HG03045 (cell line): ENCODE measurements around the gene ENDOU.

Experiments
- ATAC-seq: cut with Tn5 transposase; IDR thresholded peaks from one replicate; pipeline ENCODE4 v1.9.1; 2021; ENCODE audit warnings: mild to moderate bottlenecking, moderate library complexity; ENCODE audit not compliant: unreplicated experiment

ENDOU gene

GRCh38 chr12:47722941-47723631 lies 2.2 kb downstream of the ENDOU start:
- no peak for ATAC-seq

DNA sequence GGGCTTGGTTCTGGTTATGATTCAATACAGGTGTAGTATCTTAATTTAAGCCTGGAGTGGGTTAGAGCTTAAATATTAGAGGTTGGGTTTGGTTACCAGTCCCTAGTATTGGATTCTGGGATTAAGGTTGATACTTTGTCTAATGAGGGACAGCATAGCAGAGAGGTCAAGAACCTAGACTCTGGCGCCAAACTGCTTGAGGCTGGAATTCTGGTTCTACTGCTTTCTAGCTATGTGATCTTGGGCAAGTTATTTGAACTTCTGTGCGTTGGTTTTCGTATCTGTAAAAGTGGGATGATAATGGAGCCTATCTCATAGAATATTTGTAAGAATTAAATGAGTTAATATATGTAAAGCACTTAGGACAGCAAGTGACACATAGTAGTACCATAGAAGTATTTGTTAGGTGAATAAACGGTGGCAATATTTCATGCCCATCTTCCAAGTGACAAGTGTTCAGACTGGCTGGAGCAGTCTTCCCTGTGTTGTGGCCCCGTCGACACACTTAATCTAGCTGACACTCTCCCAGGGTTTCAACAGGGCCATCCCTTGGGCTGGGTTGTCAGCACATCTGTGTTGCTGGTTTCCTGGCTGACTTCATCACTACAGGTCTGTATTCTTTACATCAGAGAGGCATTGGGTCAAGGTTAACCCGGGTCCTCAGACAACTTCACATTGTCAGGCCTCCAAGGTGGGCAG lies 3.0 kb downstream of the ENDOU start:
- ATAC-seq = no peak

DNA sequence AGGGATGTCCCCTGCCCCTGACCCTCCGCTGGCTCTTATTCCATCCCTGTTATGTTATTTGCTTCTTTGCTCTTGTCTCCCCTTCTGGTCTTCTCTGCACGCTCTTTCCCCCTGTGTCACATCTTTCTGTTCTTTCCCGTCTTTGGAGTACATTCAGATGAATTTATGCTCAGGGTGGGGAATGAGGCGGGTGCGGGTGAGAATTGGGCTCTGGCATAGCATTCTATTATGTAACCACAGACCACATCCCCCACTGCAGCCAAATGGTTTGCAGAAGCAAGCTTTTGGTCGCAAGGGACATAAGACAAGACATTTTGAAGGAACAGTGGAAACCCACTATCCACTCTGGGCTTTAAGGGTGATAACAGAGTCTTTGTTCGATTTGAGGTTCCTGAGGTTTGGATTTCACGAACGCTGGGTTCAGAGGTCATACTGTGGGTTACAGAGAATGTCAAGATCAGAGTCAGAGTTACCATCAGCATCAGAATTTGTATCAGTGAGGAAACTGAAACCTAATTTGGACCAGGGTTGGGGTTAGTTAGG lies 3.8 kb downstream of the ENDOU start:
- no peak for ATAC-seq

DNA sequence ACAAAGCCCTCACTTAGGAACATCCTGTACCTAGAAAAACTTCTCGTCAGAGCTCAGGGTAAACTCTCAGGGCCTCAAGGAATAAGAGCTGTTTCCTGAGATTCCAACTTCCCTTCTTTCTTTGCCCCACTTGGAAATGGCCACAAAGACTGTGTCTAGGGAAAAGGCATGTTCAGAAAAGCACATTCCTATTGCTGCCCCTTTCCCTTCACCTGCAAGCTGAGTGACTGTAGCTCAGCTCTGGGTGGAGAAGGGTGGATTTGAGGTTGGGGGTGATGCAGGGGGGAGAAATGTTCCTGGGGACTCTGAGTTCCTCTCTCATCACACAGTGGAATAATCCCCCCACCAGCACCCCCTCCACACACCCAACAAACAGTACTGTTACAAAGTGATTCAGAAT lies 6.8 kb downstream of the ENDOU start:
- no peak for ATAC-seq

- no peak for ATAC-seq
Measured at GRCh38 chr12:47717443-47718193, 7.7 kb downstream of the ENDOU start.

- ATAC-seq = no peak
Measured at GRCh38 chr12:47717046-47717442, 8.2 kb downstream of the ENDOU start.

GRCh38 chr12:47715877-47716548 lies 9.3 kb downstream of the ENDOU start:
- no peak for ATAC-seq

DNA sequence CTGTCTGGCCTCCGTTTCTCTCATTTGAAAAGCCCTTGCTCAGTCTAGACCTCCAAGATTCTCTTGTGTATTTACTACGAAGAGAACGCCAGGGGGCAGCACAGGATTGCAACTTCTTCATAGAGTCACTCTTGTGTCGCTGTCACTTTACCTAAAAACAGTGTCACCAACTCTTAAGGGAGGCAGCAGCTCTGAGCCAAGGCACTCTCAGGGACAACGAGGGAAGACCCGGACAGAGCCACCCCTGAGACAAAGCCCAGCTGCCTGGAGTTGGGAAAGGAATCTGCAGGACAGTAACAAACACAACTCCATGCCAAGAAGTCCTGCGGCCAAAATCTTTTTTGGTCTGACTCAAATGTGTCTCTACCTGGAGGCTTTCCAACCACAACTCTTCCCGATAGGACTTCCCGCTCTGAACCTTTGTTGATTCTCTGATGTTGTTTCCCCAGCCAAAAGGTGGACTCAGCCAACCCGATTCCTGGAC lies 9.9 kb downstream of the ENDOU start:
- ATAC-seq = peak; percentile 77

DNA sequence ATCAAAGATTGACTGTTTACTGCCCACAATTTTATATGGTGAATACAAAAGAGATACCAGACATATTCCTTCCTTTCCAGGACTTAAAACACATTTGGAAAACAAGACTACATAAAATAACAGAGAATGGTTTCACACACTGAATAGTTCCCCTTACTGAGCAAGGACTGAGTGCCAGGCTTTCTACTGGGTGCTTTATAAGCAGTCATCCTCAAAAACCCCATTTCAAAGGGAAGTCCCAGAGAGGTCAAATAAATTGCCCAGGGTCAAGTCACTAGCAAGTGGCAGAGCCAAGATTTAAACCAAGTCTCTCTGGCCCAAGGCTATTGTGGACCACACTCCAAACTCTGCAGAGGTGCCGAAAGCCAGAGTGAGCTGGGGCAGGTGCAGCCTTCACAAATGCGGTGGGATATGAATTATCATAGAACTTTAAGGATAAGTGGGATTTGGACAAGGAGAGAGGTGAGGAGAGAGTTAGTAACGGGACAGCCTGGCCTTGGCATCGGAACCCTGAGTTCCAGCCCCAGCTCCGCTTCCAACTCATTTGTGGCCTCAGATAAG lies 10.4 kb downstream of the ENDOU start:
- no peak for ATAC-seq

GRCh38 chr12:47712171-47712570 lies 13.1 kb downstream of the ENDOU start:
- no peak for ATAC-seq

GRCh38 chr12:47711448-47711847 lies 13.8 kb downstream of the ENDOU start:
- no peak for ATAC-seq

GRCh38 chr12:47710278-47710677 lies 15.0 kb downstream of the ENDOU start:
- no peak for ATAC-seq

GRCh38 chr12:47709671-47710070 lies 15.6 kb downstream of the ENDOU start:
- no peak for ATAC-seq

DNA sequence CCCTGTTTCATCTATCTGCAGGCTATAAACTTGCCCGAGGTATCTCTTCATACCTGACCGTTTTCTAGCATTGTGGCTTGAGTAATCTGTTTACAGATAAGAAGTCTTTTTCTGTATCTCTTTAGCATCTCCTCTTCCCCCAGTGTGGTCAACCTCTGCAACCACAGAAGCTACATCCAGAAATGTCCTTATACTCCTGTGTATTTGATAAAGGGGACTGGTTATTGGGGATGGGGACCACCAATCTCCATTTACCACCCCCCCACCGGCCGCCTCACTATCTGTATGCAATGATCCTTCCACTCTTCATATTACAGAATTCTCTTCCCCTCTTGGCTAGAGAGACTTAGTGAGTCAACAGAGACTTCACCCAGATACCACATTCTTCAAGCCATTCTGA lies 16.1 kb downstream of the ENDOU start:
- no peak for ATAC-seq

DNA sequence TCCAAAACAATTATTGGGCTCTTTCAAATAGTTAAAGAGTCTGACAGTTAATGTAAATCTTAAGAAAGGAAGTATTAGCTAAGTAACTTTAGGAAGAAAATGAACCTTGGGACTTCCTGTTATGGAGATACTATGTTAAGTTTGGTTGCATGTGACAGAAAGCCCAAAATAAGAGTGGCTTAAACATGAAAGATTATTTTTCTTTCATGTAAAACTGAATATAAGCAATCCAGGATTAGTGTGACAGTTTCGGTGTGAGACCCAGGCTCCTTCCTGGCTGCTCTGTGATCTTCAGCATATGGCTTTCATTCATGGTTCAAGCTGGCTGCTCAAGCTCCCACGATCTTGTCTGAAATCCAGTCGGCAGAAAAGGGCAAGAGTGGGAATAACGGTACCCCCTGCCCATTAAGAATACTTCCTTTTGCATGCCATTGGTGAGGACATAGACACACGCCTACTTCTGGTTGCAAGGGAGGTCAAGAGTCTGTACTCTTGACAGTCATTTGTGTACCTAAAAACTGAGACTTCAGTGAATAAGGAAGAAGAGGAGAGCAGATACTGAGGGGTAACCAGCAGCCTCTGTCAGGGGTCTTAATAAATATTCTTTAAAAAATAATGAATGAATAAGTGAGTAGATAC lies 17.3 kb downstream of the ENDOU start:
- no peak for ATAC-seq

GRCh38 chr12:47707355-47707754 lies 17.9 kb downstream of the ENDOU start:
- ATAC-seq = no peak

DNA sequence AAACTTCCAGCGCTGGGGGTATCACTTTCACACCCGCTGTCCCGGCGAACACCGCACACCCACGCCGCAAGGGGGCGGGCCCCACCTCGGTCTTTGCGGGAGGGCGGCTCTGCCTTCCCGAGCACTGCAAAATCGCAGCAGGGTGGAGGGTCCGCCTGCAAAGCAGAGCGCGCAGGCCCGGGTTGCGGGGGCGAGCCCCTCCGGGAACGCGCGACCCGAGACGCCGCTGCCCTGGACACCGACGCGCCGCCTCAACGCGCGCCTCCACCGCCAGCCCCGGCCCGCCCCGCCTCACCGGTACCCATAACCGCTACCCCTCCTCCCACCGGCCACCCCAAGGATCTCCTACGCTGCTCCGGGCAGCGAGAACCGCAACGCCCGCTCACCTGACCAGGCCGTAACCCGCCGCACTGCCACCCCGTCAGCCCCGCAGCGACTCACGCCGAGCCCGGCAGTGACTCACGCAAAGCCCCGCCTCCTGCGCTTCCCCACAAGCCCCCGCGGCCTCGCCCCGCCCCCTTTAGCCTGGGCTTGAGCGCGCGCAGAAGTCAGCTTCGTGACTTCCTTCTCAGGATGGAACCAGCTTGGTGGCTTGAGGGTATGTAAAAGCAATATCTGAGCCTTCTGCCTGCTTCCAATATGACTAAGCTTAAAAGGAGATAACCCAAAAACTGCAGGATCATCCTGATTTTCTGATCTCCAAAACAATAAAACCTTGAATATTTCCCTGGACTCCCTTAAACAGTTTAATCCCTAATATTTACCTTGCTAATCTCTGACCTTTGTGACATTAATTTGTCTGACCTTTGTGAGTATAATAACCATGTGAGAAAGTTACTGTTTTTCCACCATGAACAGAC lies 19.5 kb downstream of the ENDOU start, which contains the start of gene RPAP3:
RPAP3 (minus strand) TSS at position 465 of the 860 bp plus-strand sequence. CDS start 3,190 bp downstream, outside the sequence.
- peak; percentile 82 for ATAC-seq

GRCh38 chr12:47705229-47705565 lies 20.1 kb downstream of the ENDOU start:
- ATAC-seq = peak; percentile 0

- no peak for ATAC-seq
Measured at GRCh38 chr12:47704719-47705118, 20.6 kb downstream of the ENDOU start.
